GM21360 (cell line): ENCODE data around the gene TRABD2B.

Source experiments
- ATAC-seq: cut with Tn5 transposase; IDR thresholded peaks from one replicate; pipeline ENCODE4 v1.9.1; 2021; ENCODE audit warnings: mild to moderate bottlenecking, moderate library complexity; ENCODE audit not compliant: unreplicated experiment

The TRABD2B gene

DNA sequence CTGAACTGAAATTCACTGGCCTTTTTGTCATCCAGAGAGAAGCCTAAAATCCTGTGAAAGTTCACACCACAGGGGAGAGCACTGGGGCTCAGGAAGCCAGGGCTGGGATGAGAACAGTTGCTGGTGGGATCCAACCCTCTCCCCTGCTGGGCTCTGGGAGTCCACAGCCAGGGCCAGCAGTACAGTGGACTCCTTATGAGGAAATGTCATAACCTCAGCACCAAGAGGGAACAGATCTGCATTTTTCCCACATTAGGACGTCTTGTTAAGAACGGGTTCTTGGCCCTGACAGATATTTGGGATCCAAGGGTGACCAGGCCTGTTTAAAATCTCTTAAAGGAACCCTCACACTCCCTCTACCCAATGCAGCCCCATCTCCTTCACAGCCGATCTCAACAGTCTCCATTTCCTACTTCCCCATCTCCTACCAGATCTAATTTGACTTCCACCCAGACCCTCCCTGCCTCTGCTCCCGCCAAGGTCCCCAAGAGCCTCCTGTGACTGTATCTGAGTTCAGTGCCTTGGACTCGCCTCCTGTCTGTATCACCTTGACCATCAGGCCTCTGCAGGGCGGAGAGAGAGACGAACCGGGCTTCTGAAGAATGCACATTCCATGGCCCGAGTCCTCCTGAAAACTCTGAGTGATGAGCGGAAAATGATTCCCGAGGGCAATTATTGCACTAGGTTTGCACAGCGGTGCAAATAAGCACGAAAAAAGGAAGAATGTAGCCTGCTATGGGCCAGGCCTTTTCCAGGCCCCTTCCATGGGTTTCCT, 159.9 kb downstream of the TRABD2B start:
- no peak for ATAC-seq

- no peak for ATAC-seq
These were observed 161.8 kb downstream of the TRABD2B start for GRCh38 chr1:47835409-47835808.

GRCh38 chr1:47834326-47834725, 162.9 kb downstream of the TRABD2B start:
- no peak for ATAC-seq

- no peak for ATAC-seq
These were observed 166.4 kb downstream of the TRABD2B start for GRCh38 chr1:47830641-47831333.

GRCh38 chr1:47830021-47830420, 167.2 kb downstream of the TRABD2B start:
- ATAC-seq: no peak

- no peak for ATAC-seq
These were observed 168.2 kb downstream of the TRABD2B start for GRCh38 chr1:47828978-47829377.

- ATAC-seq: no peak
These were observed 170.1 kb downstream of the TRABD2B start for GRCh38 chr1:47827109-47827508.

- ATAC-seq: no peak
These were observed 172.5 kb downstream of the TRABD2B start for GRCh38 chr1:47824716-47825115.

- no peak for ATAC-seq
These were observed 172.9 kb downstream of the TRABD2B start for GRCh38 chr1:47824297-47824696.

DNA sequence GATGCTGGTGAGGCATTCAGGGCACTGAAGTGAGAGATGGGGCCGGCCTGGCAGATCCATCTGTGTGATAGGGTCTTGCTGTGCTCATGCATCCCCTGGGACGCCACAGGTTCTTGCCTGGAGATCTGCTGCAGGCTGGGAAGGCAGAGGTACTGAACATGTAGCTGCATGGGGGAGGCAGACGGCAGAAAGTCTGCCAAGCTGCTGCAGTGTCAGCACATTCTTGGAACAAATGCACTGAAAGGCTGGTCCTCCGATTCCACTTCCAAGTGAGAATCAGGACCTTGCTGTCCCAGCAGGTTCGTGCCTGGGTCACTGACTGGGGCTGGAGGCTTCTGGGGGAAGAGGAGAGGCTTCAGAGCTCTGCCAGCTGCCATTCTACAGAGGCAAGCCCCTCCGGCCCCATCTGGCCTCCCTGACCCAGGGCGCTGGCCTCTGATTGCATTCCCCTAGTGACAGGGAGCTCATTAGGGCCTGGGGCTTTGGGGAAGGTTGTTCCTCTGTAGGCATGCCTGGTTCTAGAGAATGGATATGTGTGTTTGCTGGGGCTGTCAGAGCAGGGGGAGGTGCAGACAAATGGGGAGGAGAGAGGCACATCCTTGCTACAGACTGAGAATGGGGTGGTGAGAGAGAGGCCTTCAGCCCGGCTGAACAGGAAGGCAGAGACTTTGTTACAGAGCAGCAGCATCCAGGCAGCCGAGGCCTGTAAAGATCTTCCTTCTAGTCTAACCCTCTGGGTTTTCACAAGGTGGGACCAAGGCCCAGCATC, 174.0 kb downstream of the TRABD2B start:
- ATAC-seq: no peak

DNA sequence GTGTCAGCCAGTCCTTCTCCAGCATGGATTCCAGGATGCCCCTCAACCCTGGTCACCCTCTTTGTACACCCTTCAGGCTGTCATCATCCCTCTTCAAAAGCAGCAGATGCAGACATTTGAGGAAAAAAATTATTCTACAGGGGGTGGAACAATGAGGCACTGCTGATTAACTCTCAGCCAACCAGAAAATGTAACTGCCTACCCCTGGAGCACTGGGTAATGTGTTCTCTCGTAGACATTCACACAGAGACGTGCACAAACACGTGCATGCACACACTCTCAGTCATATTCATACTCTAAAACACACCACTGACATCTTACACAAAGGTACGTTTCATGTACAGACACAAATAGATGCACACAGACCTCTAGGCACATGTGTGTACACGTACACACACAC, 175.4 kb downstream of the TRABD2B start:
- no peak for ATAC-seq

GRCh38 chr1:47819574-47819888, 177.7 kb downstream of the TRABD2B start:
- ATAC-seq: no peak

DNA sequence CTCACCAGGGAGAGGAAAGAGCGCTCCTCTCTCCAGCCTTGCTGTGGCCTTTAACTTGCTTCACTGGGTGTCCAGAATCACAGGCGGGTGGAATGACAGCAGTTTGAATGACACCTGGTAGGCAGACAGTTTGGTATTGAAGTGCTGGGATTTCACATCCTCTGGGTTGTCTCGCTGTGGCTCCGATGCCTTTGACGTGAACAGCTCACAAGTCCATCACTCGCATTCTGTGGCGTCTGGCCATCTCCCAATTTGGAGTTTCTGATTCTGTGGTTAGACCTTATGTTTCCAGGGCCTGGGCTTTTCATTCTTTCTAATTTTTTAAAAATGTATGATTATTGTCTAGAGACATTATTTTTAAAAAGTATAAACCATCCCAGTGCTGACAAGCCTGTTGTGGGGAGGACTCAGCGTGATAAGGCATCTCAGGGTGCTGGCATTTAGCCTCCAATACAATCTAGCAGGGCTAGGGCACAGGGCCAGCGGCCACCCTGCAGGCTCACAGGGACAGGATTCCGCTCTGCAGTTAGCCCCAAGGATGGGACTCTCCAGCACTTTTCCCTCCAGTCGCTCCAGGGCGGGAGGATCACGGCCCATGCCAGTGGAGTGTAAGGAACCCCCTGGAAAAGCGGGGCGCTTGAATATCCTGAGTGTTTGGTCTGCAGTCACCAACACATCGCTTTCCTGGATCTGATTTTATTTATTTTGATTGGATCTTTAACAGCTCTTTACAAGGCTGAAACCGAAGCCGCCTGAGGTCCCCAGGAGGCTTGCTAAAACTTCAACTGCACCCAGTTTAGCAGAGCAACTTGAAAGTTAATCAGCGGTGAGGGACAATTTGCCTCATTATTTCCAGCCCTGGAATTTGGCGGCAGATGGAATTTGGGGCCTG, 178.3 kb downstream of the TRABD2B start:
- no peak for ATAC-seq

- ATAC-seq: no peak
These were observed 179.3 kb downstream of the TRABD2B start for GRCh38 chr1:47817861-47818260.

GRCh38 chr1:47816325-47817071, 180.7 kb downstream of the TRABD2B start:
- ATAC-seq: no peak

DNA sequence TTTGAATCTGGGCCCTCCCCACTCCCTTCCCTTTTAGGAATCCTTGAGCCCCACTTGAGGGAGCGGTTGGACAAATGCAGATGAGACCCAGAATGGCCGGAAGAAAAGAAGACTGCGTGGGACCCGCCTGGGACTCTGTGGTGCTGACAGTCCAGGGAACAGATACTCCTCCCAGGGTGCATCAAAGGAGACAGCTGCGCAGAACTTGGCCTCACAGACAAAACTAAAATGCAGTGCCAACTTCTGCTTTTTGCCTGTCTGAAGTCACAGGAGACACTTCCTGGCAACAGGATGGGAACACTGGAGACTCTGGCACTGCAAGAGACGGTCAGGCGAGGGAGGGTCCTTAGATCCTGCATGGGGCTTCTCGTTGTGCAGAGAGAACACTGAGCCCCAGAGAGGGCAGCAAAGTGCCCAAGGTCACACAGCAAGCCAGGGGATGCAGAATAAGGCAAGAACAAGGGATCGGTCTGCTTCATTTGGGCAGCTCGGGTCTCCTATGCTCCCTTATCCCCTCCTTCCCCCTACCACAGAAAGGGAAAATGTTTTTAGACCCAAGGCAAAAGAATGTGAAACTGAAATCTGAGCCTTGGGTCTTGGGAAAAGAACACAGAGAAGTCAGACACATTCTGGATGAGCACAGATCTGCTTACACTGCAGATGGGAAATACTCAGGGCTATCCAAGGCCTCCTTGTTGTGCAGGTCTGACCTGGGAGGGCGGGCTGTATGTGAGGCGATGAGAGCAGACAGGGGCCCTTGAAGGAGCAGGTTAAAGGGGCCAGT, 182.4 kb downstream of the TRABD2B start:
- ATAC-seq: no peak

- ATAC-seq: no peak
These were observed 183.2 kb downstream of the TRABD2B start for GRCh38 chr1:47813970-47814369.

DNA sequence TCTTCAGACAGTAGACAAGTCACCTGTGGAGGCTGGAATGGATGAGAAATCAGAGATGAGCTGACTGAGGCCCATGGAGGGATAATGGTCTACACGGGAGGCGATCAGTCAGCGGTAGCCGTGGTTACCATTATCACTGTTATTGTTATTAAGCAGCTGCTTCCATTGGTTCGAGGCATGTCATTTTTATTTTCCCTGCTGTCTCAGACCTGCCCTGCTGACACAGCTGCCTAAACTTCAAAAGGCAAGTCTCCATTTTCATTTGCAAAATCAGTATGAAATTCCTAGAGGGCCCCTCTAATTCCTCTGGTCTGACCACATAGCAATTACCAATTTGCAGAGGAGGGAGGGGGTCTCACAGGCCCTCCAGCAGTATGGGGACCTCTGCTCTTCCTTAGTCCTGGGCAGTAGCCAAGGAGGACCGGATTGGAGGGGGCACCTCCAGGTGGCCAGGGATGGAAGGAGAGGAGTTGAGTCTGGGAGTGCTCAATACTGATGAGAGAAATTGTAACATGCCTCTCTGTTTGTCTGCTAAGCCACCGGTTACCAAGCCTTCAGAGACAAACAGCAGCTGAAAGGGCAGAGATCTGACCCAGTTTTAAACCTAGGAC, 184.2 kb downstream of the TRABD2B start:
- no peak for ATAC-seq
